Kidney epithelial cell (primary cell): Measurements from ENCODE around the gene NOS2. TPM values are rescaled to one million over a fixed set of nuclear protein-coding genes. Genes with fewer than 3 reads are reported as not detected.
"Not testable (repeated sequence)": the region's sequence is repeated elsewhere in the genome, so short reads cannot be mapped to it uniquely, and the experiment has no call there.

Source experiments
- DNase-seq: peaks from one replicate; pipeline ENCODE4 v3.0.0-alpha.2; 2010; ENCODE audit warnings: low read depth
- H3K27me3 ChIP-seq: 2 replicates; pipeline ENCODE4 v1.6.0; 2011; ENCODE audit warnings: low read length; ENCODE audit not compliant: control insufficient read depth, insufficient read depth
- H3K36me3 ChIP-seq: 2 replicates; pipeline ENCODE4 v1.5.1; 2011; ENCODE audit warnings: low read length; ENCODE audit not compliant: control insufficient read depth, insufficient read depth
- H3K4me3 ChIP-seq: 2 replicates; pipeline ENCODE4 v1.5.1; 2011; ENCODE audit warnings: low read depth, mild to moderate bottlenecking, control low read depth, low read length
- CTCF ChIP-seq: IDR thresholded peaks from 2 replicates; pipeline ENCODE4 v1.5.1; 2011; ENCODE audit warnings: mild to moderate bottlenecking, moderate library complexity, low read length, control low read depth, inconsistent platforms; ENCODE audit not compliant: insufficient read depth, poor library complexity, severe bottlenecking
- total RNA-seq: library from RNA; depleted of rRNA; stranded (reverse); fragments of >200 nt; gene quantifications from 2 replicates; pipeline ENCODE4 v1.2.3, GENCODE V29; 2015

Gene NOS2
- total RNA-seq, 1 donor from 2014 or later, result 0.04 TPM

DNA sequence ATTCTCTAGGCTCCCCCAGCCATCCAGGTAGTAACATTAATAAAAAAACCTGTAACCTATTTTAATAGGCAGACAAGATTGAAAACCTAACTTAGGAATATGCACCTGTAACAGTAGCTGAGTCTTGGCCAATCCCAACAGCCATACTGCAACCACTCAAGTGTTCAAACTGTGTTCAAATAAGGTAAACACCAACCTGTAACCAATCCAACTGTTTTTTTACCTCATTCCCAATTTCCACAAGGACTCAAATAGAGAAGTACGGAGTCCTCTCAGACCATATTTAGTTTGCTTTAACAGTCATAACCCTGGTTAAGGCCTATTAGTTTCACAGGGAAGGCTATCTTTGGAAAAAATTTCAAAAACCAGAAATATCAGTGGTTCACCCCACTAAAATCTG, 40.4 kb upstream of the NOS2 start:
- TF ChIP-seq CTCF, result no peak
- H3K27me3 ChIP-seq, result no peaks in the 10 kb centered on the region
- no peak overlapping the region for H3K4me3 ChIP-seq
- H3K36me3 ChIP-seq, result no peaks in the 10 kb centered on the region
- no peak for DNase-seq

DNA sequence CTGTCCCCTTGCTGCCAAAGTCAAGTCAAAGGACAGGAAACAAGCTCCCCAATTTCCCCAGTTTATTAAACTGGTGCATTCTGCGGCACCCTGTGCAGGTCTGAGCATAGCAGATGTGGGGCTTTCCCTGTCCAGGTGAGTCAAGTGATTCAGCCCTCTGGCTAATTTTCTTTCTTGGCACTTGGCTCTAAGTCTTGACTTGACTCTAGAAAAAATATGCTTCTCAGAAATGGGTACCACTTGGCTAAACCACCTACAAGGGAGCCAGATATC, 40.0 kb upstream of the NOS2 start:
- H3K36me3 ChIP-seq, H3K4me3 ChIP-seq, DNase-seq, H3K27me3 ChIP-seq: not testable (repeated sequence)

- H3K36me3 ChIP-seq, H3K27me3 ChIP-seq, H3K4me3 ChIP-seq, DNase-seq: not testable (repeated sequence)
Observed at GRCh38 chr17:27839571-27840405, 39.5 kb upstream of the NOS2 start.

GRCh38 chr17:27838607-27839006, 38.3 kb upstream of the NOS2 start:
- H3K4me3 ChIP-seq, H3K36me3 ChIP-seq, H3K27me3 ChIP-seq, DNase-seq: not testable (repeated sequence)

DNA sequence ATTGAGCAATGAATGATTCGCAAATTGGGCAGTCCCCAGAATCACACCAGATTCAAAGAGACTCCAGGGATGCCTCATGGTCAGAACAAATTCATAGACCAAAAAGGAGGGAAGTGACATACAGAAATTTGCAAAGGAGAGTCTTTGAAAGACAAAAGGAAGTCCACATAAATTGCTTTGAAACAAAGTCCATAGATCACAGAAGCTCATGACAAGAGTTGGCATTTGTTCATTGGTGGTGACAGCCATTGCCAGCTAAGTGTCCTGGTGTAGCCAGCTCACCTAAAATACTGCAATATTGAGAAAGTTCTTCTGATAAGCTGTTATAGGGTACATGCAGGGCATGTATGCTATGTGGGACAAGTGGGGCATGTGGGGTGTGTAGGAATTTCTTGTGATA, 37.4 kb upstream of the NOS2 start:
- DNase-seq, H3K36me3 ChIP-seq, H3K27me3 ChIP-seq, H3K4me3 ChIP-seq: not testable (repeated sequence)

DNA sequence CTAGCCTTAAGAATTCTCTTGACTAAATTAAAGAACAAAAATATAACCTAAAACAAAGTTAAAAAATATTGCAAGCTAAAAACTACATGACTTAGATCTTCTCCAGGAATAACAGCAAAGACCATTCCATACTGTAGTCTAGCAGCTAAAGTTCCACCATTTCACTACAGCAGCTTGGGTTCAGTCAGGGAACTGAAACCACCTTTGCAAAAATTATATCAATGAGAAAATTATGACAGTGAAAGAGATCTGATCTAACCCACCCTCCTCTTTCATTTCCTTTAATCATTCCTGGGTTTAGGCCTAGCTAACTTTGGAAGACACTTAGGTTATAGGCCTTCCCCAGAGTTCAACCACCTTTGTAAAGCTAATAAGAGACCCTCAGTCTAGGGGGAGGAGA, 36.3 kb upstream of the NOS2 start:
- no peak for DNase-seq
- Histone ChIP-seq H3K4me3 (no peak overlapping the region), H3K27me3 (no peaks in the 10 kb centered on the region), H3K36me3 (no peaks in the 10 kb centered on the region)
- no peak for TF ChIP-seq CTCF

DNA sequence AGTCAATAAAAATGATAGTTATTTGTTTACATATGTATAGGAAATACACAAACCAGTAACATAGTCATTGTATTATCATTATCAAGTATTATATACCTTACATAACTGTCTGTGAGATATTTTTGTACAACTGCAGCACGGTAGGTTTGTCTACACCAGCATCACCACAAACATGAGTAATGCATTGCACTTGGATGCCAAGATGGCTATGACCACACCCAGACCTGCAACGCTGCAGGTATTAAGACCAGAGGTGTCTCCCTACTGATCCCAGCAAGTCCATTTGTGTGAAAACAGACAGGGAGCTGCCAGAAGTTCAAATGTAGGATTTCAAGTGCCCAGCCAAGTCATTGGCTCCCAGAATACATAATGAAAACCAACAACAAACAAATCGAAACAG, 34.2 kb upstream of the NOS2 start:
- TF ChIP-seq CTCF, result no peak
- no peaks in the 10 kb centered on the region for H3K27me3 ChIP-seq
- H3K4me3 ChIP-seq, result no peak overlapping the region
- no peak for DNase-seq
- H3K36me3 ChIP-seq, result no peaks in the 10 kb centered on the region

DNA sequence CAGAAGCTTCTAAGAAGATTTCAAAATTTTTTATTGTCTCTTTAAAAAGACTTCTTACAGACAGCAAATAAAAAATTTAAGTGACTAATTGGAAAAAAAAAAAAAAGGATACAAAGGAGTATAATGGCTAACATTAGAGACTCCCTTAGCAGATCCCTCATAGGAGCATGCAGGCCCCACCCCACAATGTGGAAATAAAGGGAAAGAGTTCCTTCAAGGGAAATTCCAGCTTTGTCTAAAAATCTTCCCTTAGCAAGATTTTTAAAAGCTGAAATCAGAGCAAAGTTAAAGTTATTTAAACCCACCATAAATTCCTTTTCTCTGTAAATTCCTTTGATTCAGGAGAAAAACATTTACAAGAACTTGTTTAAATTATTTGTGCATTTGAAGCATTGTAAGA, 32.5 kb upstream of the NOS2 start:
- no peak for TF ChIP-seq CTCF
- Histone ChIP-seq H3K4me3 (no peak overlapping the region), H3K36me3 (no peaks in the 10 kb centered on the region), H3K27me3 (no peaks in the 10 kb centered on the region)
- no peak for DNase-seq

DNA sequence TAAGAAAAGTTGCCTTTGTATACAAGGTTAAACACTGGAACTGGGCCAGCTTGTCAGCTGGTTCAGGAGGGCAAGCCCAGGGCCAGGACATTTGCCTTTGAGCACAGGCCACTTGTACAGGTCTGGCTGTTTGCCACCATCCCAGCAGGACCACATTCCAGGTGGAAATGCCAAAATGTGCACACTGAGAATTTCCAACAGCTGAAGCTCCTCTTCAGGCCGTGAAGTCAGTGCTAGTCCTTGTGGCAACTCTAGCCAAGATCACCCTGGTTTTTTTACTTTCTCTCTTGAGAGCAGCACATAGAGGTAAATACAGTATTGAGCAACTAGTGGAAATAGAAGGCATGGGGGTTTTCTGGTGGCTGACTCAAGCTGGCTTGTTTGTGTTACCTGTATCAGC, 29.6 kb upstream of the NOS2 start:
- not testable (repeated sequence) for H3K4me3 ChIP-seq, DNase-seq, H3K36me3 ChIP-seq, H3K27me3 ChIP-seq

DNA sequence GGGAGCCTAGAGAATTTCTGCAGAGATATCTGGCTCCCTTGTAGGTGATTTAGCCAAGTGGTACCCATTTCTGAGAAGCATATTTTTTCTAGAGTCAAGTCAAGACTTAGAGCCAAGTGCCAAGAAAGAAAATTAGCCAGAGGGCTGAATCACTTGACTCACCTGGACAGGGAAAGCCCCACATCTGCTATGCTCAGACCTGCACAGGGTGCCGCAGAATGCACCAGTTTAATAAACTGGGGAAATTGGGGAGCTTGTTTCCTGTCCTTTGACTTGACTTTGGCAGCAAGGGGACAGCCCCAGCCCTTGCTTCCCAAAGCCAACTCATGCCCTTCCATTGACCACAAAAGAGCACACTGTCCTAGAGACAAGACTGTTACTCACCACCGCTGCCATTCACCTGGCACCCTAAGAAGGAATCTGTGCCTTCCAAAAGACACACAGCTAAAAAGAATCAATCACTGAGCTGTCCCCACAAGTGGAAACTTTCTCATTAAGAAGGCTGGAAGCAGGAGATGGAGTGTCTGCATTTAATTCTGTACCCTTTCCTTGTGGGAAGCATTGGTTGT, 28.9 kb upstream of the NOS2 start:
- DNase-seq, H3K4me3 ChIP-seq, H3K36me3 ChIP-seq, H3K27me3 ChIP-seq: not testable (repeated sequence)
